ENCODE results near the gene SERPINB8.

The SERPINB8 gene

GRCh38 chr18:63947051-63947790 lies 22.7 kb upstream of the SERPINB8 start:
- Histone ChIP-seq H3K36me3 (ENCODE audit: control insufficient read depth in 2 of 2, insufficient read depth in 2 of 2, low read length in 2 of 2) (no peaks in the 10 kb centered on the region), H3K27ac (ENCODE audit: low read length) (no peak overlapping the region), H3K9ac (ENCODE audit: low read length in 2 of 2) (no peak overlapping the region), H3K27me3 (ENCODE audit: control insufficient read depth in 1 of 2, insufficient read depth in 2 of 2, low read length in 2 of 2) (peaks cover 0 to 9% of the 10 kb centered on the region in 2 donors), H3K9me3 (ENCODE audit: control insufficient read depth in 2 of 2, low read length in 2 of 2) (no peaks in the 10 kb centered on the region), H3K4me3 (ENCODE audit: low read length in 2 of 2) (no peak overlapping the region), H3K4me1 (ENCODE audit: control insufficient read depth, insufficient read depth, low read length) (peaks cover 4% of the 10 kb centered on the region)

- H3K4me3 ChIP-seq (ENCODE audit: low read length in 2 of 2) = peak within 1 kb of the TSS; percentile 59 to 70
- peaks cover 0 to 9% of the 10 kb centered on the region in 2 donors for H3K27me3 ChIP-seq (ENCODE audit: control insufficient read depth in 1 of 2, insufficient read depth in 2 of 2, low read length in 2 of 2)
- no peaks in the 10 kb centered on the region for H3K9me3 ChIP-seq (ENCODE audit: control insufficient read depth in 2 of 2, low read length in 2 of 2)
- peaks cover 4% of the 10 kb centered on the region for H3K4me1 ChIP-seq (ENCODE audit: control insufficient read depth, insufficient read depth, low read length)
- H3K9ac ChIP-seq (ENCODE audit: low read length in 2 of 2) = peak within 1 kb of the TSS in 1 of 2 donors; percentile 22
- H3K36me3 ChIP-seq (ENCODE audit: control insufficient read depth in 2 of 2, insufficient read depth in 2 of 2, low read length in 2 of 2) = no peaks in the 10 kb centered on the region
- no peak within 1 kb of the TSS for H3K27ac ChIP-seq (ENCODE audit: low read length)
Measured at GRCh38 chr18:63949068-63949737, 20.7 kb upstream of the SERPINB8 start, which contains the start of gene HMSD. Gene HMSD, plus strand, starts transcription at chr18:63949301. Its CDS starts 4,155 bp downstream, at chr18:63953456.

- Histone ChIP-seq H3K27ac (ENCODE audit: low read length) (no peak overlapping the region), H3K27me3 (ENCODE audit: control insufficient read depth in 1 of 2, insufficient read depth in 2 of 2, low read length in 2 of 2) (peaks cover 0 to 13% of the 10 kb centered on the region in 2 donors)
Measured at GRCh38 chr18:63951302-63951705, 18.6 kb upstream of the SERPINB8 start.

GRCh38 chr18:63953811-63954210 lies 16.1 kb upstream of the SERPINB8 start:
- H3K36me3 ChIP-seq (ENCODE audit: control insufficient read depth in 2 of 2, insufficient read depth in 2 of 2, low read length in 2 of 2) = no peaks in the 10 kb centered on the region
- H3K4me1 ChIP-seq (ENCODE audit: control insufficient read depth, insufficient read depth, low read length) = peaks cover 4% of the 10 kb centered on the region
- no peaks in the 10 kb centered on the region for H3K9me3 ChIP-seq (ENCODE audit: control insufficient read depth in 2 of 2, low read length in 2 of 2)
- no peak overlapping the region for H3K4me3 ChIP-seq (ENCODE audit: low read length in 2 of 2)
- H3K27me3 ChIP-seq (ENCODE audit: control insufficient read depth in 1 of 2, insufficient read depth in 2 of 2, low read length in 2 of 2) = peaks cover 0 to 7% of the 10 kb centered on the region in 2 donors
- no peak overlapping the region for H3K9ac ChIP-seq (ENCODE audit: low read length in 2 of 2)
- no peak overlapping the region for H3K27ac ChIP-seq (ENCODE audit: low read length)

More at GRCh38 chr18:63951302-63951705, 18.6 kb upstream of the SERPINB8 start:
- no peaks in the 10 kb centered on the region for H3K9me3 ChIP-seq (ENCODE audit: control insufficient read depth in 2 of 2, low read length in 2 of 2)
- peaks cover 4% of the 10 kb centered on the region for H3K4me1 ChIP-seq (ENCODE audit: control insufficient read depth, insufficient read depth, low read length)
- H3K36me3 ChIP-seq (ENCODE audit: control insufficient read depth in 2 of 2, insufficient read depth in 2 of 2, low read length in 2 of 2) = no peaks in the 10 kb centered on the region
- no peak overlapping the region for H3K4me3 ChIP-seq (ENCODE audit: low read length in 2 of 2)
- H3K9ac ChIP-seq (ENCODE audit: low read length in 2 of 2) = no peak overlapping the region

- no peak overlapping the region for H3K4me3 ChIP-seq (ENCODE audit: low read length in 2 of 2)
- H3K9ac ChIP-seq (ENCODE audit: low read length in 2 of 2) = no peak overlapping the region
- peaks cover 0 to 4% of the 10 kb centered on the region in 2 donors for H3K27me3 ChIP-seq (ENCODE audit: control insufficient read depth in 1 of 2, insufficient read depth in 2 of 2, low read length in 2 of 2)
- no peaks in the 10 kb centered on the region for H3K36me3 ChIP-seq (ENCODE audit: control insufficient read depth in 2 of 2, insufficient read depth in 2 of 2, low read length in 2 of 2)
- H3K4me1 ChIP-seq (ENCODE audit: control insufficient read depth, insufficient read depth, low read length) = no peaks in the 10 kb centered on the region
- H3K9me3 ChIP-seq (ENCODE audit: control insufficient read depth in 2 of 2, low read length in 2 of 2) = no peaks in the 10 kb centered on the region
- H3K27ac ChIP-seq (ENCODE audit: low read length) = no peak overlapping the region
Measured at GRCh38 chr18:63956755-63957154, 13.1 kb upstream of the SERPINB8 start.

- H3K9me3 ChIP-seq (ENCODE audit: control insufficient read depth in 2 of 2, low read length in 2 of 2) = no peaks in the 10 kb centered on the region
- H3K4me1 ChIP-seq (ENCODE audit: control insufficient read depth, insufficient read depth, low read length) = no peaks in the 10 kb centered on the region
- no peaks in the 10 kb centered on the region for H3K27me3 ChIP-seq (ENCODE audit: control insufficient read depth in 1 of 2, insufficient read depth in 2 of 2, low read length in 2 of 2)
- H3K36me3 ChIP-seq (ENCODE audit: control insufficient read depth in 2 of 2, insufficient read depth in 2 of 2, low read length in 2 of 2) = no peaks in the 10 kb centered on the region
- no peak overlapping the region for H3K27ac ChIP-seq (ENCODE audit: low read length)
- no peak overlapping the region for H3K4me3 ChIP-seq (ENCODE audit: low read length in 2 of 2)
- no peak overlapping the region for H3K9ac ChIP-seq (ENCODE audit: low read length in 2 of 2)
Measured at GRCh38 chr18:63960891-63961290, 9.0 kb upstream of the SERPINB8 start.

GRCh38 chr18:63961435-63961980 lies 8.4 kb upstream of the SERPINB8 start:
- no peaks in the 10 kb centered on the region for H3K4me1 ChIP-seq (ENCODE audit: control insufficient read depth, insufficient read depth, low read length)

GRCh38 chr18:63962137-63962536 lies 7.7 kb upstream of the SERPINB8 start:
- no peak overlapping the region for H3K4me3 ChIP-seq (ENCODE audit: low read length in 2 of 2)
- H3K27ac ChIP-seq (ENCODE audit: low read length) = no peak overlapping the region
- no peaks in the 10 kb centered on the region for H3K9me3 ChIP-seq (ENCODE audit: control insufficient read depth in 2 of 2, low read length in 2 of 2)

More at GRCh38 chr18:63961435-63961980, 8.4 kb upstream of the SERPINB8 start:
- Histone ChIP-seq H3K27me3 (ENCODE audit: control insufficient read depth in 1 of 2, insufficient read depth in 2 of 2, low read length in 2 of 2) (no peaks in the 10 kb centered on the region), H3K36me3 (ENCODE audit: control insufficient read depth in 2 of 2, insufficient read depth in 2 of 2, low read length in 2 of 2) (no peaks in the 10 kb centered on the region), H3K27ac (ENCODE audit: low read length) (no peak overlapping the region), H3K4me3 (ENCODE audit: low read length in 2 of 2) (no peak overlapping the region), H3K9me3 (ENCODE audit: control insufficient read depth in 2 of 2, low read length in 2 of 2) (no peaks in the 10 kb centered on the region), H3K9ac (ENCODE audit: low read length in 2 of 2) (no peak overlapping the region)

GRCh38 chr18:63963615-63964256 lies 6.1 kb upstream of the SERPINB8 start:
- Histone ChIP-seq H3K4me3 (ENCODE audit: low read length in 2 of 2) (no peak overlapping the region), H3K36me3 (ENCODE audit: control insufficient read depth in 2 of 2, insufficient read depth in 2 of 2, low read length in 2 of 2) (no peaks in the 10 kb centered on the region)

More at GRCh38 chr18:63962137-63962536, 7.7 kb upstream of the SERPINB8 start:
- Histone ChIP-seq H3K9ac (ENCODE audit: low read length in 2 of 2) (no peak overlapping the region), H3K27me3 (ENCODE audit: control insufficient read depth in 1 of 2, insufficient read depth in 2 of 2, low read length in 2 of 2) (no peaks in the 10 kb centered on the region), H3K36me3 (ENCODE audit: control insufficient read depth in 2 of 2, insufficient read depth in 2 of 2, low read length in 2 of 2) (no peaks in the 10 kb centered on the region), H3K4me1 (ENCODE audit: control insufficient read depth, insufficient read depth, low read length) (no peaks in the 10 kb centered on the region)

GRCh38 chr18:63964908-63965307 lies 5.0 kb upstream of the SERPINB8 start:
- Histone ChIP-seq H3K9ac (ENCODE audit: low read length in 2 of 2) (no peak overlapping the region), H3K9me3 (ENCODE audit: control insufficient read depth in 2 of 2, low read length in 2 of 2) (no peaks in the 10 kb centered on the region), H3K27ac (ENCODE audit: low read length) (no peak overlapping the region), H3K4me3 (ENCODE audit: low read length in 2 of 2) (no peak overlapping the region), H3K4me1 (ENCODE audit: control insufficient read depth, insufficient read depth, low read length) (no peaks in the 10 kb centered on the region), H3K36me3 (ENCODE audit: control insufficient read depth in 2 of 2, insufficient read depth in 2 of 2, low read length in 2 of 2) (no peaks in the 10 kb centered on the region), H3K27me3 (ENCODE audit: control insufficient read depth in 1 of 2, insufficient read depth in 2 of 2, low read length in 2 of 2) (no peaks in the 10 kb centered on the region)

More at GRCh38 chr18:63963615-63964256, 6.1 kb upstream of the SERPINB8 start:
- H3K27me3 ChIP-seq (ENCODE audit: control insufficient read depth in 1 of 2, insufficient read depth in 2 of 2, low read length in 2 of 2) = no peaks in the 10 kb centered on the region
- H3K4me1 ChIP-seq (ENCODE audit: control insufficient read depth, insufficient read depth, low read length) = no peaks in the 10 kb centered on the region
- no peak overlapping the region for H3K9ac ChIP-seq (ENCODE audit: low read length in 2 of 2)
- H3K27ac ChIP-seq (ENCODE audit: low read length) = no peak overlapping the region
- no peaks in the 10 kb centered on the region for H3K9me3 ChIP-seq (ENCODE audit: control insufficient read depth in 2 of 2, low read length in 2 of 2)

All from stomach smooth muscle (tissue), 2 donors.